GM19239 (cell line): Measurements from ENCODE around the gene MRPL28.
A peak's percentile ranks its signal among the peaks of the same experiment; 100 is the strongest.
"Not testable (repeated sequence)": the region's sequence is repeated elsewhere in the genome, so short reads cannot be mapped to it uniquely, and the experiment has no call there.

Source experiments
- DNase-seq: peaks from one replicate; pipeline ENCODE4 v3.0.0; 2011; ENCODE audit warnings: low spot score; ENCODE audit not compliant: insufficient read length
- FAIRE-seq: peaks from 2 replicates; lab custom pipeline; 2011; peaks lifted over from hg19 to GRCh38; lab: Jason Lieb, UNC

Gene MRPL28

DNA sequence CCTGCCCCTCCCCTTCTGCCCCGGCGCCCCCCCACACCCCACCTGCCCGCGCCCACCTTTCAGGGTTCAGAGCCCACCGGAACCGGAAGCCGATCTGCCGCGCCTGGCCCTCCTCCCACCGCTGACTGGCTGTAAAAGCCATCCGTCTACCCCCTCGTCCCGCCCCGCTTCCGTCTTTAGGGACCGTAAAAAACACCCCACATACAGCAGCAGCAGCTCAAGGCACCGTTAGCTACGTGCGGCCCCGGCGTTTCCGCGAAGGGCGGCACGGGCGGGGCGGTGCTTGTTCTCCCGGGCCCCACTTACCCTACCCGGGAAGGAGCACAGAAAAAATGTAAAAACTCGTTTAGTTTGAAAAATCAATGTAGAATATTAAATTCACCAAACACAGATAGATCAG is at the start of gene MRPL28:
TSS of gene MRPL28 (minus strand) at position 96 of the 400 bp plus-strand sequence. CDS start 320 bp downstream, outside the sequence.
- peak; percentile 100 for DNase-seq
- peak; percentile 99 for FAIRE-seq

DNA sequence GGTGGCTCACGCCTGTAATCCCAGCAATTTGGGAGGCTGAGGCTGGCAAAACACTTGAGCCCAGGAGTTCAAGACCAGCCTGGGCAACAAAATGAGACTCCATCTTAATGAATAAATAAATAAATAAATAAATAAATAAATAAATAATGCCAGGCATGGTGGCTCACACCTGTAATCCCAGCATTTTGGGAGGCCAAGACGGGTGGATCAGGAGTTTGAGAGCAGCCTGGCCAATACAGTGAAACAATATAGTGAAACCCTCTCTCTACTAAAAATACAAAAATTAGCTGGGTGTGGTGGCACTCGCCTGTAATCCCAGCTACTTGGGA is 44.8 kb upstream of the MRPL28 start:
- DNase-seq, FAIRE-seq: not testable (repeated sequence)

DNA sequence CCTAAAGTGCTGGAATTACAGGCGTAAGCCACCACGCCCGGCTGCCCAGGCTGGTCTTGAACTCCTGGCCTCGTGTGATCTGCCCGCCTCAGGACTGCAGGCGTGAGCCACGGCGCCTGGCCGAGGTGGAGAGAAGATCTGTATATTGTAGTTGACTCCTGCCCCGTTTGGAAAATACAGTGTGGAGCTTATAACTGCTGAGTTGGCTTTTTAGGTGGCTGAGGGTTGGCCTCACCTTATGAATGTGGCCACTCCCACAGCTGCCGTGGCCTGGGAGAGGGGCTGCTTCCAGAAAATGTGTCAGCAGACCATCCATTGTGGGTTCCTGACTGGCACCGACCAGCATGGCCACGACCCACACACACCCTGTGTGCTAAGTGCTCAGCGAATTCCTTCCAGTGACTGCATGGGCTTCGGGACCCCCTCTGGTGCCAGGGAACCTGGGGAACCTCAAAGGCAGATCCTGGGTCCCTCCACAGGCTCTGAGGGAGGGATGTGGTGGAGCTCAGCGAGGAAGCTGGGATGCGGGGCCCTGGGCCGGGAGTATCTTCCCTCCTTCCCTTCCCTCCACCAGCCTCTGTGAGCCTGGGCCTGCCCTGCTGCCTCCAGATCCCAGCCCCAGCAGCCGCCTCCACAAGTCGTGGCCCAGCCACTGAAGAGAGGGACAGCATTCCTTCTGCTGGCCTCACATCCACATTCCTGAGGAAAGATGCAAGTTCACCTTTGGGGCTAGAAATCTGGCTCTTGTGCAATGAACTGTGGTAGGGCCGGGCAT is 44.2 kb upstream of the MRPL28 start:
- FAIRE-seq (no peak), DNase-seq (no peak)

DNA sequence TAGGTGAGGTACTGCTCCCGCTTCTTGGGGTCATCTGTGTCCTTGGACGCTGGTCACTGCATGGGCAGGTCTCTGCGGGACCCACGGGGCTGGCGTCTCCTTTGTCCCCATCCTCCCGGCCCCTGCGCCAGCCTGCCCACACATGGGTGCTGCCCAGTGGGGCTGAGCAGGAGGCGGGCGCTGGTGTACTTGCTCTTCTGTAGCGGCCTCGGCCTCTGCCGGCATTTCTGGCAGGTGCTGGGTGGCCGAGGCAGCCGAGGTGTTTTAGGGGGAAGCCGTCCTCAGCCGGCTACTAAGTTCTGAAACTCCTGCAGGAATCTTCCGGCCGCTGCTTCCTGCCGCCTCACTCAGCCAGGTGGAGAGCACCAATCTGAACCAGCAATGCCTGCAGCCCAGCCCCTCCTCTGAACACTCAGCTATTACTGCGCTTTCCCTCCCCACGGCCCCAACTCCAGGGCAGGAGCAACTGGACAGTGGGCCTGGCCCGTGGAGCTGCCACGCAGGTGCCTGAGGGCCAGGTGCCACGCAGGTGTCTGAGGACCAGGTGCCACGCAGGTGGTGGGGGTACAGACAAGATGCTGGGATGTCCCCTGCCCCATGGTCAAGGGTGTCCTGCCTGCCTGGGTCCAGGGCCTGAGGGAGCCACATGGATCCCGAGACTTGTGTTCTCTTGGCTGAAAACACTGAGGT is 41.4 kb upstream of the MRPL28 start:
- FAIRE-seq (no peak), DNase-seq (no peak)

DNA sequence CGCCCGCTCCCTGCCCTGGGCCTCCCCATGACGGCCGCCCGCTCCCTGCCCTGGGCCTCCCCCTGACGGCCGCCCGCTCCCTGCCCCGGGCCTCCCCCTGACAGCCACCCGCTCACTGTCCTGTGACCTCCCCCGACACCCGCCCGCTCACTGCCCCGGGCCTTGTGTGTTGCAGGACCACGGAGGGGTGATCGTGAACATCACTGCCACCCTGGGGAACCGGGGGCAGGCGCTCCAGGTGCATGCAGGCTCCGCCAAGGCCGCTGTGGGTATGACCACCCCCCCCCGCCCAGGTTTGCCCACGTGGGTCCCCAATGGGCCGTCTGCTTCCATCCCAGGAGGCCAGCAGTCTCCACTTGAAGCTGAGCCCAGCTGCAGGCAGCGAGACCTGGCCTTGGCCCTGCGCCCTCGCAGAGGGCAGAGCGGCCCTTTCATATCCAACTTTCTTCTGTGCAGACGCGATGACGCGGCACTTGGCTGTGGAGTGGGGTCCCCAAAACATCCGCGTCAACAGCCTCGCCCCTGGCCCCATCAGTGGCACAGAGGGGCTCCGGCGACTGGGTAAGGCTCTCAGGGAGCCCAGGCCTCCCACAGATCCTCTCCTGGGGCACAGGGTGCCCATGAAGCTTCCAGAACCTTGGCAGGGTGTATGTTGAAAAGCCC is 40.3 kb upstream of the MRPL28 start:
- FAIRE-seq (no peak), DNase-seq (no peak)

DNA sequence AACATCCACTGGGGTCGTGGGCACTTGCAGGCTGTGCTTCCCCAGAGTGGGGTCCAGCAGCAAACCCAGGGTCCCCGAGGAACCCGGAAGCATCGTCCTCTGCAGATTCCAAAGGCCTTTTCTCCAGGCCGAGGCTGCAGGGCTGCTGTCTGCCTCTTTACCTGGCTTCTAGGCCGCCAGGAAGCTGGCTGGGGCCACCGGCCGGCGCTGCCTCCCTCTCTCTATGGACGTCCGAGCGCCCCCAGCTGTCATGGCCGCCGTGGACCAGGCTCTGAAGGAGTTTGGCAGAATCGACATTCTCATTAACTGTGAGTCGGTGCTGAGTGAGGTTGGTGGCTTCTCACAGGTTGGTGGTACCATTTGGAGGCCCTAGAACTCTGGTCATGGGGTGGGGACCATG is 36.9 kb upstream of the MRPL28 start:
- DNase-seq (no peak), FAIRE-seq (no peak)

DNA sequence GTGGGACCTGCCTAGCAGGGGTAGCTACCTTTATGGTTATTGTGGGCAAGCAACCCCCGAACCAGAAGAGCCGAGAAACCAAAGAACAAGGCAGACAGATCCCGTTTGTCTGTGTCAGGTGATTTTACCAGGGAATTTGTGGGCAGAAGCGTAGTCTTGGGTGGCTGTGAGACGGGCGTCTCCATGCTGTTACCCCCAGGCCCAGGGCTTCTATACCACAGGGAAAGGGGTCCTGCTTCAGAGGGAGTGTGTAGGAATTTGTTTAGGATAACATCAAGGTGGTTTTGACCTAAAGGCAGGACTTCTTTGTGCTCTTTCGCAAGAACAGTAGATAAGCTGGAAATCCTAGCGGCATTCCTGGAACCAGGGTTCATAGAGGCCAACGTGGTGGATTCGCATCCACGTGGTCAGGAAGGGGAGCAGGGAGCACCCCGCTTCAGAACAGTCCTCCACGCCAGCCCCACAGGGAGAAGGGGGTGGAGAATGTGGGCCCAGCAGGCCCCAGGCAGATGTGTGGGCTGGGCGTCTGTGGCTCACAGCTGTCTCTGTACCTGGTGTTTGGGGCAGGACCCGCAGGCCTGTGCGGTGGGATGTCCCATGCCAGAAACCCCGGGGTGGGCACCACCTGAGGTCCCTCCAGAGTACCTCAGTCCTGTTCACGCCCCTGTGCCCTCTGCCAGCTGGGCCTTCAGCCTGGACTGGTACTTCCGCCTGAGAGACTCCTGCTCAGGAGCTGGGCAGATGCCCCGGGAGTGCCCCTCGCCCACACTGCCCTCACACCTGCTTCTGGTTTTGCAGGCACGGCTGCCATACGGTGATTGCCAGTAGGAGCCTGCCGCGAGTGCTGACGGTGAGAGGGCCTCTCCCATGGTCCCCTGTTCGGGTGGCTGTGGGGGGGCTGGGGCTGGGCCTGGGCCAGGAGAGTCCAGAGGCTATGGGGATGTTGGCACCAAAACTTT is 35.5 kb upstream of the MRPL28 start:
- DNase-seq (no peak), FAIRE-seq (no peak)

DNA sequence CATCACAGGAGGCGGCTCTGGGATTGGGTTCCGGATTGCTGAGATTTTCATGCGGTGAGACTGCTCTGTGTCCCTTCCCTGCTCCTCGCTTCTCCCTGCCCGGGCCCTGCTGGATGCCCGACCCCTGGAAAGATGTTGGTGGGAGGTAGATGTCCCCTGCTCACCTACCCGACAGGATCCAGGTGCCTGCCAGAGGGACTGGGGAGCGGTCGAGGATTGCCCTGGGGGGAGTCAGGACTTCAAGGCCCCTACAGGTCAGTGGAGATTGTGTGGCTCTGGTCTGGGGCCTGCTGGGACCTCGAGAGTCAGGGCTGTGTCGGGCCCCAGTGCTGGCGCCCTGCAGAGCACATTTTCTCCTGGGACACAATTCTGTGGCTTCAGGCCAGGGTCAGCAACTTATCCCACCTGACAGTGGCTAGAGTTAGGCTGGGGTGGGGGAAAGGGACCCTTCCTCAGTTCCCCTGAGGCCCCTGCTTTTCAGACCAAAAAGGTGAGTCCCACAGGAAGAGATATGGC is 34.7 kb upstream of the MRPL28 start:
- DNase-seq (no peak), FAIRE-seq (no peak)

DNA sequence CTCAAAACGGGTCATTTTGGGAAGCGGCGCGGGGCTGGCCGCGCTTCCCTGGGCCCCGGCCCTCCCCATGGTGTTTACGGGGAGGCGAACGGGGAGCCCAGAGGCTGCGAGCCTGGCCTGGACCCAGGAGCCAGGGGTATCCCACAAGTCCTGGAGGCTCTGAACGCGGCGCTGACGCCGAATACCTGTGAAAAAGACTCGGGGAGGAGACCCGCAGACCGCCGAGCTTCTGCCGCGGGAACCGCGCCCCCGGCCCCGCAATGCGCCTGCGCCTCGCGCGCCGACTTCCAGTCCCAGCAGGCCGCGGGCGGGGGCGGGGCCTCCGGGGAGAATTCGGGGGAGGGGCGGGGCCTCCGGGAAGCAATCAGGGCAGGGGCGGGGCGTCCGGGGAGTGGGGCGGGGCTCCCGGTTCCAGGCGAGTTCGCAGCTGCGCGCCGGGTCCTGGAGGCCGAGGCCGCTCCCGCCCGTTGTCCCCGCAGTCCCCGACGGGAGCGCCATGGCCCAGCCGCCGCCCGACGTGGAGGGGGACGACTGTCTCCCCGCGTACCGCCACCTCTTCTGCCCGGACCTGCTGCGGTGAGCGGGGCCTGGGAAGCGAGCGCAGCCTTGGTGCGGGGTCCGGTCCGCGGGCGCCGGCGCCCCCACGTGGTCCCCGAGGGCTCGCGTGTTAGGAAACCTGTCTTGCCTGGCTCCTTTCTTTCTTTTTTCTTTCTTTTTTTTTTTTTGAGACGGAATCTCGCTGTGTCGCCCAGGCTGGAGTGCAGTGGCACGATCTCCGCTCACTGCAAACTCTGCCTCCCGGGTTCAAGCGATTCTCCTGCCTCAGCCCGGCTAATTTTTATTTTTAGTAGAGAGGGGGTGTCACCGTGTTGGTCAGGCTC is 31.4 kb upstream of the MRPL28 start, which contains the start of gene DECR2:
TSS of gene DECR2 (plus strand) at position 418 of the 881 bp plus-strand sequence. CDS start at position 497, 79 bp downstream.
- DNase-seq = peak; percentile 96
- FAIRE-seq = no peak

DNA sequence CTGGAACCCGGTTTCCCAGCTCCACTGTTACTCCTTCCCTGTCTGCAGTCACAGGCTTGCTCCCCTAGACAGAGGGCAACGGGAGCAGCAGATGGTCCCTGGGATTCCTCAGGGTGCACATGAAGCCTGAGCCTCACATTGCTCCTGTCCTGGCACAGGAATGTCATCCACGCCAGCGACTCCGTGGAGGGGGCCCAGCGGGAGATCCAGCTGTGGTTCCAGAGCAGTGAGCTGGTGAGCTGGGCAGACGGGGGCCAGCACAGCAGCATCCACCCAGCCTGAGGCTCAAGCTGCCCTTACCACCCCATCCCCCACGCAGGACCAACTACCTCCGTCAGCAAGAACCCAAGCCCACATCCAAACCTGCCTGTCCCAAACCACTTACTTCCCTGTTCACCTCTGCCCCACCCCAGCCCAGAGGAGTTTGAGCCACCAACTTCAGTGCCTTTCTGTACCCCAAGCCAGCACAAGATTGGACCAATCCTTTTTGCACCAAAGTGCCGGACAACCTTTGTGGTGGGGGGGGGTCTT is 29.8 kb upstream of the MRPL28 start:
- FAIRE-seq = no peak
- no peak for DNase-seq

DNA sequence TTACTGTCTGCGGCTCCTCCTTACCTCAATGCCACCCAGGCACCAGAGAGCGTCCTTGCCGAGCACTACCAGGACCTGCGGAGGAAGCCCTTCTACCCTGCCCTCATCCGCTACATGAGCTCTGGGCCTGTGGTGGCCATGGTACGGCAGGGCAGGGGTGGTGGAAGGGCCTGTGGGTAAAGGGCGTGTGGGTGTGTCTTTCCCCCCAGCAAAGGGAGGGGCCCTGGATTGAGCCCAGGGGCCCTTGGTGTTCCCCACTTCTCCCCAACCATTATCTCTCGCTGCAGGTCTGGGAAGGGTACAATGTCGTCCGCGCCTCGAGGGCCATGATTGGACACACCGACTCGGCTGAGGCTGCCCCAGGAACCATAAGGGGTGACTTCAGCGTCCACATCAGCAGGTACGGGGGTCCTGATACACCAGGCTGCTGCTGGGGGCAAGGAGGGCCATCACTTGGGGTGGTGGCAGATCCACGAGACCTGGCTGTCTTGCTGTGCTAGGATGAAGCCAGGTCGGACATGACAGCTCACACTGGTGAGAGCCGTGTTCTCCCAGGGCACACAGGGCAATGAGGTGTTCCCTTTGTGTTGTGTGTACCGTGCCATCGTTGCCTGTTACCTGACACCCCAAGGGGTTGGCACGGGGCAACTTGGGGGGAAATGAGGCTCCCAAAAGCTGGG is 29.1 kb upstream of the MRPL28 start:
- no peak for DNase-seq
- FAIRE-seq = no peak

DNA sequence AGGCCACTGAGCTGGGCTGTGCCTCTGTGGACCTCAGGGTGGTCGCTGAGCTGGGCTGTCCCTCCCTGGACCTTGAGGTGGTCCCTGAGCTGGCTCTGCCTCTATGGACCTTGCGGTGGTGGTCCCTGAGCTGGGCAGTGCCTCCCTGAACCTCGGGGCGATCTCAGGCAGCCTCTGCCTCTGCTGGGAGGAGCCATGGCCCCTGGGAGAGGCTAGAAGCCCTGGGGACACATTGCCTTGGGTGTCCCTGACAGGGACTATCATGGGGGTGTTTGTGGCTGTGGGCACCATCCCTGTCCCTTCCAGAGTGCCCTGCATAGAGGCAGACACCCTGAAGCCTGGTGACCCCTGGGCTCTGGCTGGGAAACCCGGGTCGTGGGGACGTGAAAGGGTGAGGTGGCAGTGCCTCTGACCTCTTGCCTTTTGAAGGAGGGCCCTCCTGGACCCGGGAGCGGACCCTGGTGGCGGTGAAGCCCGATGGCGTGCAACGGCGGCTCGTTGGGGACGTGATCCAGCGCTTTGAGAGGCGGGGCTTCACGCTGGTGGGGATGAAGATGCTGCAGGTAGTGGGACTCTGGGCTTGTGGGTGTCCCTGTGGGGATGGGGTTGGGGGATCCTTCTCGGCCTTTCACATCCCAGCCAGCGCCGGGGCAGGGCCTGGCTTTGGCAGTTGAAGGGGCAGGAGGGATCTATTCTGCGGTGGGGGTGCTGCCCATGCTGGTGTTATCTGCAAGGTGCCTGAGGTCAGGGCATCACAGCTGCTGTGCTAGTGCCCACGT is 28.4 kb upstream of the MRPL28 start:
- FAIRE-seq = no peak

DNA sequence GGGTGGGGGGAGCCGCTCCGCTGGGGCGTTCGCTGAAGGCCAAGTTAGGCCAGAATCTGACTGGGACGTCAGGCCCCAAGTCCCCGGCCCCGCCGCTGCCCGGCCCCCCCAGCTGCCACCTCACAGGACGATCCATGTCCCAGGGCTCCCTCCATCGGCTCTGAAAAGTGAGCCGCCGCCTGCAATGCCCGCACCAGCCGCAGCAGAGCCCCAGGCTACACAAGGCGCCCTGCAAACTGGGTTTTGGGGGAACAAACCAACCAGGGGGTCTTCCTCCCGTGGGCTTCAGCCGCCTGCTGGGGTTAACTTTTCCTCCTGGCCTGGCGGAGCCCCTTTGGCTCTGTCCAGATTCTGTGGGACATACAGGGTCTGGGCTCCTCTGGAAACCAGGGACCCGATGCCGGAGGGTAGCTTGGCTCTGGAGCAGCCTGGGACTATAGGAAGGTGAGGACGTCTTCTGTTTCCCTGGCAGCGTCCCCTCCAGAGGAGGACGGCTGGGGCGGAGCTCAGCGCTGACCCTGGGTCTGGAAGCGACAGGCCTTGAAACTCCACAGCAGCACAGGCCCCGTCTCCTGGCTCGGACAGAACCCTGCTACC is 27.5 kb upstream of the MRPL28 start:
- no peak for FAIRE-seq
- no peak for DNase-seq

More for the DNA sequence above, 28.4 kb upstream of the MRPL28 start:
- no peak for DNase-seq

DNA sequence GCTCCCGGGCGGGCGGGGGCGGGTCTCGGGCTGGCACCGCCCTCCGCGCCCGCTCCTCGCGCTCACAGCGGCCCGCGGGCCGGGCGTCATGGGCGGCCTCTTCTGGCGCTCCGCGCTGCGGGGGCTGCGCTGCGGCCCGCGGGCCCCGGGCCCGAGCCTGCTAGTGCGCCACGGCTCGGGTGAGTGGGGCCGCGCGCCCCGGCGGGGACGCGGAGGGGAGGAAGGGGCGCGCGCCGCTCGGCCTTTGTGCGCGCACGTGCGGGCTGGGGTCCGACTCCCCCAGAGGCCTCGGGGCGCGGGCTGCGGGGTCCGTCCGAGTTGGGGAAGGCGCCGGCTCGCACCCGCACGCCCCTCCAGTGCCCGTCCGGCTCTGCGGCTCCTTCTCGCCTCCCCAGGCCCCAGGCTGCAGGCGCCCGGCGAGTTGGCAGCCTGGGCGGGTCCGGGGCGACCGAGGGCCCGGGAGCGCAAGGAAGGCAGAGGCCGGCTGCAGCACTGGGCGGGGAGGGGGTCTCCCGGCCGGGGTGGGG is 26.9 kb upstream of the MRPL28 start, which contains the start of gene NME4:
TSS of gene NME4 (plus strand) at position 65 of the 527 bp plus-strand sequence. CDS start at position 89, 24 bp downstream.
- FAIRE-seq (no peak), DNase-seq (peak; percentile 54)

DNA sequence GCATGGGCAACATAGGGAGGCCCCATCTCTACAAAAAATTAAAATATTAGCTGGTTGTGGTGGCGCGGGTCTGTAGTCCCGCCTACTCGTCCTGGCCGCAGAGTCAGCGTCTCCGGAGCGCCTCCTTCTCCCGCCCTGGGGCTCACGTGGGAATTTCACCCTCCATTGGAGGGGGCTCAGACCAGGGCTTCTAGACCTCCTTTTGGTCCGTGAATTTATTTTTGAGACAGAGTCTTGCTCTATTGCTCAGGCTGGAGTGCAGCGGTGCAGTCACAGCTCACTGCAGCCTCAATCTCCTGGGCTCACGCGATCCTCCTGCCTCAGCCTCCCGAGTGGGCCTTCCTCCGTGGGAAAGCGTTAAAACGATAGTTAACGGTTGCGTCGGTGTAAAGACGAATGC is 26.3 kb upstream of the MRPL28 start:
- FAIRE-seq (peak; percentile 55), DNase-seq (peak; percentile 66)

DNA sequence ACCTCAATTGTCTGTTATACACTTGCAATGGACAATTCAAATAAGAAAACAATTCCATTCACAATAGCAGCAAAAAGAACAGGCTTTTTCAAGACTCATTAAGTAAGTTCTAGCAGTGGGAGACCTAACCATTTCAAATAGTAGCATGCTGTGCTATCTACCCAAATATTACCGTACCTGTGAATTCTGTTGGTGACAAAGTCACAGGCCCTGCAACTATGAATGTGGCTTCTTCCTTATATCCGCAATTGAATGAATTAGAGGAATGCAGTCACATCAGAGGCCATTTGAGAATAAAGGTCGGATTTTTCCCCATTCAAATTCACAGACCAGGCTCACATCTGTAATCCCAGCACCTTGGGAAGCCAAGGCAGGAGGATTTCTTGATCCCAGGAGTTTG is 25.9 kb upstream of the MRPL28 start:
- no peak for FAIRE-seq
- no peak for DNase-seq
